ENCODE results near the gene COLEC12.

Gene COLEC12

GRCh38 chr18:446941-447560, 53.5 kb downstream of the COLEC12 start:
- no peak for DNase-seq (ENCODE audit: low read depth)

- DNase-seq (ENCODE audit: low read depth) = no peak
Observed at GRCh38 chr18:445055-445454, 55.4 kb downstream of the COLEC12 start.

GRCh38 chr18:438571-438970, 61.9 kb downstream of the COLEC12 start:
- no peak for DNase-seq (ENCODE audit: low read depth)

- DNase-seq (ENCODE audit: low read depth) = no peak
Observed at GRCh38 chr18:435940-436339, 64.6 kb downstream of the COLEC12 start.

- DNase-seq (ENCODE audit: low read depth) = no peak
Observed at GRCh38 chr18:434410-434809, 66.1 kb downstream of the COLEC12 start.

- no peak for DNase-seq (ENCODE audit: low read depth)
Observed at GRCh38 chr18:433960-434359, 66.5 kb downstream of the COLEC12 start.

- DNase-seq (ENCODE audit: low read depth) = no peak
Observed at GRCh38 chr18:433298-433697, 67.2 kb downstream of the COLEC12 start.

GRCh38 chr18:432791-433190, 67.7 kb downstream of the COLEC12 start:
- DNase-seq (ENCODE audit: low read depth) = no peak

GRCh38 chr18:429030-429429, 71.5 kb downstream of the COLEC12 start:
- DNase-seq (ENCODE audit: low read depth) = no peak

GRCh38 chr18:427005-427404, 73.5 kb downstream of the COLEC12 start:
- no peak for DNase-seq (ENCODE audit: low read depth)

- no peak for DNase-seq (ENCODE audit: low read depth)
Observed at GRCh38 chr18:425106-425745, 75.3 kb downstream of the COLEC12 start.

- no peak for DNase-seq (ENCODE audit: low read depth)
Observed at GRCh38 chr18:424668-425067, 75.8 kb downstream of the COLEC12 start.

GRCh38 chr18:424071-424661, 76.3 kb downstream of the COLEC12 start:
- no peak for DNase-seq (ENCODE audit: low read depth)

- DNase-seq (ENCODE audit: low read depth) = no peak
Observed at GRCh38 chr18:422966-423365, 77.5 kb downstream of the COLEC12 start.

- DNase-seq (ENCODE audit: low read depth) = no peak
Observed at GRCh38 chr18:421247-422155, 79.0 kb downstream of the COLEC12 start.

- DNase-seq (ENCODE audit: low read depth) = no peak
Observed at GRCh38 chr18:420661-421246, 79.7 kb downstream of the COLEC12 start.

- no peak for DNase-seq (ENCODE audit: low read depth)
Observed at GRCh38 chr18:419541-420175, 80.8 kb downstream of the COLEC12 start.

GRCh38 chr18:417495-417894, 83.0 kb downstream of the COLEC12 start:
- no peak for DNase-seq (ENCODE audit: low read depth)

GRCh38 chr18:416930-417329, 83.6 kb downstream of the COLEC12 start:
- DNase-seq (ENCODE audit: low read depth) = no peak

- no peak for DNase-seq (ENCODE audit: low read depth)
Observed at GRCh38 chr18:415617-416612, 84.6 kb downstream of the COLEC12 start.

- no peak for DNase-seq (ENCODE audit: low read depth)
Observed at GRCh38 chr18:415047-415446, 85.5 kb downstream of the COLEC12 start.

All from stimulated activated CD8-positive, alpha-beta memory T cell treated with anti-CD3 and anti-CD28 coated beads, Interleukin-7, amount 100 ng/mL, for 24 hours (primary cell).